Occipital lobe (tissue), 2 donors: Measurements from ENCODE around the gene LDB2. TPM values are rescaled to one million over a fixed set of nuclear protein-coding genes. Genes with fewer than 3 reads are reported as not detected.
"Not testable (repeated sequence)": the region's sequence is repeated elsewhere in the genome, so short reads cannot be mapped to it uniquely, and the experiment has no call there.

ENCODE experiments used
- DNase-seq: peaks from one replicate; lab custom pipeline; 2025; lab: John Stamatoyannopoulos, UW
- total RNA-seq: library from RNA; depleted of rRNA; stranded (reverse); fragments of >200 nt; gene quantifications from one replicate; pipeline ENCODE4 v1.2.3, GENCODE V29; 2014

LDB2 gene
- total RNA-seq, 1 donor from 2014 or later: 146 TPM

DNA sequence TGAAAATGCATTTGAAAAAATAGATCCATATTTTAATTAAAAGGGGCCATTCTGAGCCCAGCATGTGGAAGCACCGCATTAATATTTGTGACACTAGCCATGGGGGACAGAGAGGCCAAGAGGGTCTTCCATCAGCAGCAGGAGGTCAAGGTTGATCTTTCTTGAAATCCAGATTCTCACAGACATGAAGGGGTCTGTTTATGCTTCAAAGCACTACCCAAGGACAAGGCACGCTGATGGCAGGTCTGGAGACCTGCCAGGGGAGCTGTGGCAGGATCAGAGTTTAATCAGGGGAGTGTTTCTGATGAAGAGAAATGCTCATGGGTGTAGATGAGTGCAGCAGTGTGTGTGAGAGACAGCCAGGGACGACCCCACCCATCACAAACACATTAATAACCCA lies 243.3 kb downstream of the LDB2 start:
- no peak for DNase-seq

GRCh38 chr4:16652732-16653305 lies 245.6 kb downstream of the LDB2 start:
- no peak for DNase-seq

DNA sequence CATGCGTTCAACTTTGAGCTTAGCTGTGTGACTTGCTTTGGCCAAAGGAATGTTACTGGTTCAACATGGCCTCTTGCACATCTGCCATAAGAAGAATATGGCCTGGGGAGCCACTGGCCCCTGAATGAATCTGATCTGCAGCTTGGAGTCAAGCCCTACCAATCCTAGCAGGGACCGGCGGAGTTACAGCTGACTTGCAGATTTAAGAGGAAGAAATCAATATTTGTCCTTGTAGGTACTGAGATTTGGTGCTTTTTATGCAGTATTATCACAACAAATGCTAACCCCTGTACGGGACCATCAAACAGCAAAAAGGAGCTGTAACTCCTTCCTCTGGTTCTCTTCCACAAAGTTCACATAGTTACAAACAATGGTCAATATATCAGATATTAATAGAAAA lies 252.0 kb downstream of the LDB2 start:
- DNase-seq: no peak

DNA sequence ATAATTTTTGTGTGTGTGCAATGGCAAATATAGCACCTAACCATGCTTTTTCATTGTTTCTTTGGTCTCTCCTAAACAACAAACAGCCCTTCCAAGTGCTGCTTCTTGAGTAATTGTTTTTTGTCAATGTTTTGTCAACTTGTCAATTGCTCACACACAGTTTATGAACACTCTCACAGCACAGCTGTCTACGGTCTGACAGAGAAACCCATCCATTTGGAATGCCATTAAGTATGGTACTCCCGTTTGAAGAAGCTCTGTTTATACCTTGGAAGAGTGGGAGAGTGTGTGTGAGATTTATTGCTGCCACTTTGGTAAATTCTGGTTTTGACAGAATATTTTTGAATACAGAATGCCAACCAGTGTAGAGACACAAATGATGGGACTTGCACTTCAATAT lies 254.6 kb downstream of the LDB2 start:
- DNase-seq: no peak

GRCh38 chr4:16642897-16643296 lies 255.5 kb downstream of the LDB2 start:
- no peak for DNase-seq

GRCh38 chr4:16641971-16642370 lies 256.5 kb downstream of the LDB2 start:
- no peak for DNase-seq

DNA sequence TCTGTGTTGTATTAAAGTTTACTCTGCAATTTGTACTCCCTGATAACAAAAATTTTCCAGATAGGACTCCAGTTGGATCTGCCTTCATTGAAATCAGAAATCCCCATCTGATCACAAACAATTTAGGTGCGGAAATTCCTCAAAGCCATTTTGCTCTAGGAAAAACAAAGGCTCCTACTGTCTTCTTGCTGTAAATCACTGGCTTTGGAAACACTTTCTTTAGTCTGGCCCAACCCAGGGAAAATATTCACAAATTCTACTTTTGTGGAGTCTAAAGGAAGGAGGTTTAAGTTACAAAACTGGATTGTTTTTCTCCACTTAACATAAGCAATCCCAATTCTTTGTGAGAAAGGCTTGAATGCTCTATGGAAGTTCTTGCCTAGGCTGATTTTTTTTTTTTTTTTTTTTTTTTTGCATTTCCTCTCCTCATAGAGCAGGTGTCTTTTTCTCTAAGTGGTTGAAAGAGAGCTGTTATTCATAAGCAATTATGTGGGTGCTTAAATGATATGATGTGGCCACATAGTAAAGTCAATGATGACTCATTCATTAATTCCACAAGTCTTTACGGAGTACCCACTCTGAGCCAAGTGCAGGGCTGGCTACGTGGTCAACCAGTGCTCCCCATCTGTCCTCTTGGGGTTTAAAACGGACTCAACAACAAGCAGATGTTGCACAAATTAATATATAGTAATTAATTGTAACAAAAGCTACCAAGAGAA lies 261.4 kb downstream of the LDB2 start:
- no peak for DNase-seq

- DNase-seq: no peak
Measured at GRCh38 chr4:16636304-16636703, 262.1 kb downstream of the LDB2 start.

- DNase-seq: not testable (repeated sequence)
Measured at GRCh38 chr4:16629274-16629673, 269.2 kb downstream of the LDB2 start.

DNA sequence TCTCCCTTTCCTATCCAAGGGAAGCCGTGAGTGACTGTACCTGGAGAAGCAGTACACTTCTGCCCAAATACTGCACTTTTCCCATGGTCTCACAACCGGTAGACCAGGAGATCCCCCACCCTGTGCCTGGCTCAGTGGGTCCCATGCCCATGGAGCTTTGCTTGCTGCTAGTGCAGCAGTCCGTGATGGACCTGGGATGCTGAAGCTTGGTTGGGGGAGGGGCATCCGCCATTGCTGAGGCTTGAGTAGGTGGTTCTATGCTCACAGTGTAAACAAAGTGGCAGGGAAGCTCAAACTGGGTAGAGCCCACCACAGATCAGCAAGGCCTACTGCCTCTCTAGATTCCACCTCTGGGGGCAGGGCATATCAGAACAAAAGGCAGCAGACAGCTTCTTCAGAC lies 269.6 kb downstream of the LDB2 start:
- not testable (repeated sequence) for DNase-seq

GRCh38 chr4:16627999-16628398 lies 270.4 kb downstream of the LDB2 start:
- DNase-seq: no peak

GRCh38 chr4:16626945-16627344 lies 271.5 kb downstream of the LDB2 start:
- peak; percentile 43 for DNase-seq

DNA sequence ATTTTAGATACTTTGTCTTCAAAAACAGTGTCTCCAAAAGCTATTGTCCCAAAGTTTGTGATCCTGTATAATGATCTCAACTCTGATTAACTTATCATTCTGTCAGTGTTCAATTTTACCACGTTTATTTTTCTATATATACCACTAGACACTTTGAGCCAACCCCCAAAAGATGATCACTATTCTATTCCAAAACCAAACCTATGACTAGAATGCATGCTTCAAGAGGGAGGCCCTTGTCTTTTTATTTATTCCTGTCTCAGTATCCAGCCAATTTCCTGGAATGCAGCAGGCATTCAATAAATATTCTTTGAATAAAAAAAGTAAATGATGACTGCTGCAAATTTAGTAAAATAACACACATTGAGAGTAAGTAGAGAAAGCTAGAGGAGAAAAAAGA lies 275.6 kb downstream of the LDB2 start:
- DNase-seq: no peak

GRCh38 chr4:16617435-16617834 lies 281.0 kb downstream of the LDB2 start:
- DNase-seq: no peak

GRCh38 chr4:16617011-16617410 lies 281.4 kb downstream of the LDB2 start:
- no peak for DNase-seq

GRCh38 chr4:16609170-16609758 lies 289.2 kb downstream of the LDB2 start:
- no peak for DNase-seq

- DNase-seq: no peak
Measured at GRCh38 chr4:16608611-16609125, 289.8 kb downstream of the LDB2 start.

- DNase-seq: no peak
Measured at GRCh38 chr4:16608123-16608522, 290.3 kb downstream of the LDB2 start.

GRCh38 chr4:16607241-16608066 lies 291.0 kb downstream of the LDB2 start:
- no peak for DNase-seq

GRCh38 chr4:16606691-16607090 lies 291.8 kb downstream of the LDB2 start:
- DNase-seq: no peak

DNA sequence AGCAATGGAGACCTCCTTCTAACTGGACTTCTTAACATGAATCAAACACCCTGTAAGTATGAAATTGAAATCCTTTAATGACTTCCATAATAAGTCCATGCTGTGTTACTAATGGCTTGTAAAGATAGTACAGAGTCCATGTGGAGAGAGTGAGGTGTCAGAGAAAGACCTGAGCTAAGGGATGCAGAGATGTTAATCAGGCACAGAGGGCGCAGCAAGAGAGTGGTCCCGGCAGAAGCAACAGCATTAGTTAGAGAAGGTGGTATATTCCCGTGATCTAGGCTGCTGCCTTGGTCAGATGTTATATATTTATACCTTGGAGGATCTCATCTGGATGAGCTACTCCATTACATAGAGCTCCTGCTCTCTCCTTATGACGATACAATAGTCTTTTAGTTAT lies 295.3 kb downstream of the LDB2 start:
- no peak for DNase-seq
